ENCODE results near the gene EZH2.

- TF ChIP-seq, protein P1, sequence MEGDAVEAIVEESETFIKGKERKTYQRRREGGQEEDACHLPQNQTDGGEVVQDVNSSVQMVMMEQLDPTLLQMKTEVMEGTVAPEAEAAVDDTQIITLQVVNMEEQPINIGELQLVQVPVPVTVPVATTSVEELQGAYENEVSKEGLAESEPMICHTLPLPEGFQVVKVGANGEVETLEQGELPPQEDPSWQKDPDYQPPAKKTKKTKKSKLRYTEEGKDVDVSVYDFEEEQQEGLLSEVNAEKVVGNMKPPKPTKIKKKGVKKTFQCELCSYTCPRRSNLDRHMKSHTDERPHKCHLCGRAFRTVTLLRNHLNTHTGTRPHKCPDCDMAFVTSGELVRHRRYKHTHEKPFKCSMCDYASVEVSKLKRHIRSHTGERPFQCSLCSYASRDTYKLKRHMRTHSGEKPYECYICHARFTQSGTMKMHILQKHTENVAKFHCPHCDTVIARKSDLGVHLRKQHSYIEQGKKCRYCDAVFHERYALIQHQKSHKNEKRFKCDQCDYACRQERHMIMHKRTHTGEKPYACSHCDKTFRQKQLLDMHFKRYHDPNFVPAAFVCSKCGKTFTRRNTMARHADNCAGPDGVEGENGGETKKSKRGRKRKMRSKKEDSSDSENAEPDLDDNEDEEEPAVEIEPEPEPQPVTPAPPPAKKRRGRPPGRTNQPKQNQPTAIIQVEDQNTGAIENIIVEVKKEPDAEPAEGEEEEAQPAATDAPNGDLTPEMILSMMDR (IDR thresholded peaks at IDR 0.05; ENCODE audit: borderline replicate concordance, extremely low read depth, low read length, poor library complexity, severe bottlenecking), result no peak
- no peak for TF ChIP-seq EZH2 (IDR thresholded peaks at IDR 0.05; ENCODE audit: borderline replicate concordance, low read depth, low read length, severe bottlenecking)
Observed at GRCh38 chr7:148793590-148793989, 90.5 kb downstream of the EZH2 start.

Measured in DND-41 (cell line).